H9 (cell line): ENCODE measurements around the gene EXOG. TPM values are rescaled to one million over a fixed set of nuclear protein-coding genes. Genes with fewer than 3 reads are reported as not detected.

Source experiments
- DNase-seq: peaks from one replicate; pipeline ENCODE4 v3.0.0-alpha.2; 2017
- H2AFZ ChIP-seq: one replicate; pipeline ENCODE4 v1.6.1; 2013; ENCODE audit warnings: mild to moderate bottlenecking, low read length, control low read depth, moderate library complexity
- H2AK5ac ChIP-seq: 2 replicates; pipeline ENCODE4 v1.6.1; 2013; ENCODE audit warnings: low read length, control low read depth, mixed read lengths; ENCODE audit not compliant: insufficient read length
- H2BK120ac ChIP-seq: one replicate; pipeline ENCODE4 v1.6.1; 2013; ENCODE audit warnings: low read depth, mild to moderate bottlenecking, low read length, control low read depth, inconsistent platforms; ENCODE audit not compliant: poor library complexity, severe bottlenecking
- H2BK12ac ChIP-seq: 2 replicates; pipeline ENCODE4 v1.6.1; 2013; ENCODE audit warnings: low read length, control low read depth, mixed read lengths, low read depth; ENCODE audit not compliant: insufficient read length
- H2BK15ac ChIP-seq: 2 replicates; pipeline ENCODE4 v1.6.1; 2013; ENCODE audit warnings: low read depth, low read length, control low read depth
- H2BK20ac ChIP-seq: one replicate; pipeline ENCODE4 v1.6.1; 2013; ENCODE audit warnings: low read depth, mild to moderate bottlenecking, low read length, control low read depth, inconsistent platforms; ENCODE audit not compliant: poor library complexity, severe bottlenecking
- H2BK5ac ChIP-seq: 2 replicates; pipeline ENCODE4 v1.6.1; 2013; ENCODE audit warnings: low read length, control low read depth, mixed read lengths; ENCODE audit not compliant: insufficient read length
- H3K14ac ChIP-seq: 2 replicates; pipeline ENCODE4 v1.6.1; 2013; ENCODE audit warnings: low read length, control low read depth; ENCODE audit not compliant: insufficient read depth
- H3K18ac ChIP-seq: 2 replicates; pipeline ENCODE4 v1.6.1; 2013; ENCODE audit warnings: low read depth, mild to moderate bottlenecking, mixed read lengths, low read length, control low read depth; ENCODE audit not compliant: insufficient read length
- H3K23ac ChIP-seq: 2 replicates; pipeline ENCODE4 v1.6.1; 2013; ENCODE audit warnings: low read length, control low read depth, mixed read lengths, low read depth; ENCODE audit not compliant: insufficient read length
- H3K23me2 ChIP-seq: 2 replicates; pipeline ENCODE4 v1.6.1; 2013; ENCODE audit warnings: low read depth, mild to moderate bottlenecking, mixed read lengths, low read length, control low read depth; ENCODE audit not compliant: insufficient read length, poor library complexity, severe bottlenecking
- H3K27ac ChIP-seq: 2 replicates; pipeline ENCODE4 v1.5.1; 2013; ENCODE audit warnings: low read length, control low read depth, mixed read lengths, low read depth; ENCODE audit not compliant: insufficient read length
- H3K27me3 ChIP-seq: 2 replicates; pipeline ENCODE4 v1.6.1; 2013; ENCODE audit warnings: low read length, control low read depth, inconsistent platforms; ENCODE audit not compliant: insufficient read depth
- H3K4ac ChIP-seq: 2 replicates; pipeline ENCODE4 v1.6.1; 2013; ENCODE audit warnings: low read depth, mild to moderate bottlenecking, control low read depth, inconsistent platforms, low read length, moderate library complexity
- H3K4me1 ChIP-seq: 2 replicates; pipeline ENCODE4 v1.6.1; 2013; ENCODE audit warnings: low read length, control low read depth, inconsistent platforms; ENCODE audit not compliant: insufficient read depth
- H3K4me2 ChIP-seq: 2 replicates; pipeline ENCODE4 v1.6.1; 2013; ENCODE audit warnings: low read length, control low read depth, mixed read lengths; ENCODE audit not compliant: insufficient read length, insufficient read depth
- H3K56ac ChIP-seq: 2 replicates; pipeline ENCODE4 v1.6.1; 2013; ENCODE audit warnings: low read depth, mild to moderate bottlenecking, mixed read lengths, low read length, control low read depth; ENCODE audit not compliant: insufficient read length
- H3K79me1 ChIP-seq: 2 replicates; pipeline ENCODE4 v1.6.1; 2013; ENCODE audit warnings: low read depth, mild to moderate bottlenecking, moderate library complexity, low read length, control low read depth, inconsistent platforms; ENCODE audit not compliant: insufficient read depth, poor library complexity, severe bottlenecking
- H3K79me2 ChIP-seq: 2 replicates; pipeline ENCODE4 v1.6.1; 2013; ENCODE audit warnings: low read length, control low read depth, inconsistent platforms; ENCODE audit not compliant: insufficient read depth
- H3K9ac ChIP-seq: 2 replicates; pipeline ENCODE4 v1.6.1; 2013; ENCODE audit warnings: low read length, control low read depth, mixed read lengths; ENCODE audit not compliant: insufficient read length; ENCODE audit errors: extremely low read depth
- H3K9me3 ChIP-seq: one replicate; pipeline ENCODE4 v1.6.1; 2013; ENCODE audit warnings: low read depth, low read length, inconsistent platforms; ENCODE audit not compliant: control insufficient read depth
- H3T11ph ChIP-seq: one replicate; pipeline ENCODE4 v1.6.1; 2013; ENCODE audit warnings: mild to moderate bottlenecking, low read length, control low read depth, inconsistent platforms
- H4K20me1 ChIP-seq: one replicate; pipeline ENCODE4 v1.6.1; 2013; ENCODE audit not compliant: control insufficient read depth, insufficient read length, insufficient read depth
- H4K5ac ChIP-seq: 2 replicates; pipeline ENCODE4 v1.6.1; 2013; ENCODE audit warnings: low read depth, mild to moderate bottlenecking, mixed read lengths, low read length, control low read depth; ENCODE audit not compliant: insufficient read length
- H4K8ac ChIP-seq: replicated peaks from 2 replicates; pipeline ENCODE4 v1.6.1; 2013; ENCODE audit warnings: low read length, control low read depth, mixed read lengths, low read depth; ENCODE audit not compliant: insufficient read length
- H4K91ac ChIP-seq: 2 replicates; pipeline ENCODE4 v1.6.1; 2013; ENCODE audit warnings: low read depth, mild to moderate bottlenecking, moderate library complexity, mixed read lengths, low read length, control low read depth; ENCODE audit not compliant: insufficient read length
- H3K27ac Mint-ChIP-seq, 3 experiments: 2 replicates in 2 of 3; 3 replicates in 1 of 3; pipeline ENCODE4 v1.8.0; 2020 to 2021; ENCODE audit warnings: mixed read lengths in 3 of 3, mild to moderate bottlenecking in 1 of 3, moderate library complexity in 1 of 3
- H3K27me3 Mint-ChIP-seq: 2 replicates; pipeline ENCODE4 v1.8.0; 2021; ENCODE audit warnings: low read depth, mild to moderate bottlenecking, moderate library complexity, mixed read lengths
- H3K36me3 Mint-ChIP-seq, 3 experiments: 2 replicates in 2 of 3; 3 replicates in 1 of 3; pipeline ENCODE4 v1.8.0; 2020 to 2021; ENCODE audit warnings: low read depth in 3 of 3, mixed read lengths in 3 of 3; ENCODE audit not compliant: insufficient read depth in 1 of 3
- H3K4me1 Mint-ChIP-seq, 2 experiments: 2 replicates each; pipeline ENCODE4 v1.8.0; 2020; ENCODE audit warnings: mixed read lengths in 2 of 2
- H3K4me3 Mint-ChIP-seq, 2 experiments: 2 replicates in 1 of 2; 3 replicates in 1 of 2; pipeline ENCODE4 v1.8.0; 2020 to 2021; ENCODE audit warnings: mild to moderate bottlenecking in 2 of 2, mixed read lengths in 2 of 2, moderate library complexity in 1 of 2
- H3K9me3 Mint-ChIP-seq, 2 experiments: 2 replicates in 1 of 2; 3 replicates in 1 of 2; pipeline ENCODE4 v1.8.0; 2020; ENCODE audit warnings: mild to moderate bottlenecking in 2 of 2, mixed read lengths in 2 of 2, moderate library complexity in 1 of 2
- WGBS: extraction: QIAGEN DNeasy Blood & Tissue Kit; methylation state at CpG from one replicate; pipeline ENCODE4 v1.1.7; 2013; ENCODE audit warnings: missing lambda C conversion rate, low lambda C conversion rate, mixed read lengths; ENCODE audit not compliant: insufficient read length; ENCODE audit errors: extremely low coverage; 5-methylcytosine and 5-hydroxymethylcytosine counted together
- total RNA-seq: library from RNA; stranded (reverse); gene quantifications from 2 replicates; pipeline ENCODE4 v1.2.1, GENCODE V29; 2021
- TF ChIP-seq, protein P1 (sequence below): fragments of 200-600 bp; sonication (generic); conservative IDR thresholded peaks from 3 replicates; pipeline ENCODE4 v1.8.0; 2021; ENCODE audit warnings: antibody characterized with exemption, mild to moderate bottlenecking

Gene EXOG
- total RNA-seq, 1 experiment from 2014 or later: 14.1 TPM

DNA sequence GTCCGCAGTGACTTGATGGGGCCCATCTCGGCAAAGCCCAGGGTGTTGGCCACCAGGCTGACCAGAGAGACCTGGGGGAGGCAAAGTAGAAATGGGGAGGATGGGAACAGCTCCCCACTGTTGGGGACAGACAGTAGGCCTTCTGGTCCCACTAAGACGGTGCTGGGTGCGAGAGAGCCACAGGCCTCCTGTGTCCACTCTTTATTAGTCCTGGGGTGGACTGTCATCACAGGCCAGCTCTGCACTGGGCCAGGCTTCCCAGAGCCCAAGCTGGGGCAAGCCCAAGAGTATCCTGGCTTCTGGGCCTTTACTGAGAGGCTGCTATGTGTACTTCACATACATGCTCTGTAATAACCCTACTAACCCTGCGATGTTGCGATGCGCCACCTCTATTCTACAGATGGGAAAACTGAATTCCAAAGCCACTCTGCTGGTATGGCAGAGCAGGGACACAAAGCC lies 66.4 kb downstream of the EXOG start:
- Histone ChIP-seq H3K79me1 (no peaks in the 10 kb centered on the region), H3K56ac (no peak overlapping the region), H3K14ac (no peak overlapping the region), H2BK15ac (no peak overlapping the region), H3K23me2 (no peaks in the 10 kb centered on the region), H3K18ac (no peak overlapping the region), H2BK5ac (no peak overlapping the region), H4K91ac (no peak overlapping the region), H3T11ph (no peak overlapping the region), H2BK20ac (no peak overlapping the region), H3K9me3 (no peaks in the 10 kb centered on the region), H4K20me1 (no peaks in the 10 kb centered on the region), H3K4me2 (no peak overlapping the region), H3K27me3 (no peaks in the 10 kb centered on the region), H2AFZ (no peak overlapping the region), H3K79me2 (no peaks in the 10 kb centered on the region), H2AK5ac (no peak overlapping the region), H3K27ac (no peak overlapping the region), H3K9ac (no peak overlapping the region), H3K23ac (no peak overlapping the region), H3K4me1 (no peaks in the 10 kb centered on the region), H3K4ac (no peak overlapping the region), H2BK12ac (no peak overlapping the region), H4K5ac (no peak overlapping the region), H4K8ac (no peak overlapping the region), H2BK120ac (no peak overlapping the region)
- H3K4me3 Mint-ChIP-seq: no peak overlapping the region
- no peaks in the 10 kb centered on the region for H3K9me3 Mint-ChIP-seq
- H3K4me1 Mint-ChIP-seq: 0 out of 4 replicates have a peak, but pooled peaks cover 0 to 2% of the 10 kb centered on the region in 2 experiments
- TF ChIP-seq, protein P1, sequence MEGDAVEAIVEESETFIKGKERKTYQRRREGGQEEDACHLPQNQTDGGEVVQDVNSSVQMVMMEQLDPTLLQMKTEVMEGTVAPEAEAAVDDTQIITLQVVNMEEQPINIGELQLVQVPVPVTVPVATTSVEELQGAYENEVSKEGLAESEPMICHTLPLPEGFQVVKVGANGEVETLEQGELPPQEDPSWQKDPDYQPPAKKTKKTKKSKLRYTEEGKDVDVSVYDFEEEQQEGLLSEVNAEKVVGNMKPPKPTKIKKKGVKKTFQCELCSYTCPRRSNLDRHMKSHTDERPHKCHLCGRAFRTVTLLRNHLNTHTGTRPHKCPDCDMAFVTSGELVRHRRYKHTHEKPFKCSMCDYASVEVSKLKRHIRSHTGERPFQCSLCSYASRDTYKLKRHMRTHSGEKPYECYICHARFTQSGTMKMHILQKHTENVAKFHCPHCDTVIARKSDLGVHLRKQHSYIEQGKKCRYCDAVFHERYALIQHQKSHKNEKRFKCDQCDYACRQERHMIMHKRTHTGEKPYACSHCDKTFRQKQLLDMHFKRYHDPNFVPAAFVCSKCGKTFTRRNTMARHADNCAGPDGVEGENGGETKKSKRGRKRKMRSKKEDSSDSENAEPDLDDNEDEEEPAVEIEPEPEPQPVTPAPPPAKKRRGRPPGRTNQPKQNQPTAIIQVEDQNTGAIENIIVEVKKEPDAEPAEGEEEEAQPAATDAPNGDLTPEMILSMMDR: no peak
- no CpG with 5 or more reads among the region's 7 CpGs for WGBS
- no peaks in the 10 kb centered on the region; the same call in 1 of the 2 replicates for H3K27me3 Mint-ChIP-seq
- no peak overlapping the region for H3K27ac Mint-ChIP-seq
- H3K36me3 Mint-ChIP-seq: peaks cover 0 to 12% (median 4%) of the 10 kb centered on the region in 3 experiments; a peak in 2 of 7 replicates
- DNase-seq: no peak
